ENCODE results near the gene RAB20.

Gene RAB20

DNA sequence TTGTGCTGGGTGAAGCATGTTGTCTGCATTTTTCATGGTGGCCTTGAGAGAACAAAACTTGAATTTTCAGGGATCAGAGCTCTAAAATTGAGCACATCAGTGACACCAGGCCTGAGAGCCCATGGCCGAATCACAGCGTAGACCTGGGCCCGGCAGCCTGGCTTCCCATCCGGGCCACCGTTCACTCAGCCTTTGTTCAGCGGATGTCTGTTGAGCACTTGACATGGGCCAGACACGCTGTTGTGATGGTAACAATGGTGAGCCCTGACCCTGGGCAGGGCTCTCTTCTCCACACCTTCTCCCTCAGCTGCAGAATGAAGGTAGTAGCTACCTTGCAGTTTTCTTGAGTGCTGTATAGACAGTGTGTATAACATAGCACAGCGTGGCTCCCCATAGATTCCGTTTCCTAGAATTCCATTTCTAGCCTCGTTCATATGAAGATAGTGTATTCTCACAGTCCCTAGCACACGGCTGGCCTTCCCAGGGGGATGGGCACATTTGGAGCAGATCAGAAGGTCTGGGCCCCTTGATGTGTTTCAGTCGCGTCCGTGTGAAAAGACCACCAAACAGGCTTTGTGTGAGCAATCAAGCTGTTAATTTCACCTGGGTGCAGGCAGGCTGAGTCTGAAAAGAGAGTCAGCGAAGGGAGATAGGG is 75.3 kb downstream of the RAB20 start:
- DNase-seq, result no peak

DNA sequence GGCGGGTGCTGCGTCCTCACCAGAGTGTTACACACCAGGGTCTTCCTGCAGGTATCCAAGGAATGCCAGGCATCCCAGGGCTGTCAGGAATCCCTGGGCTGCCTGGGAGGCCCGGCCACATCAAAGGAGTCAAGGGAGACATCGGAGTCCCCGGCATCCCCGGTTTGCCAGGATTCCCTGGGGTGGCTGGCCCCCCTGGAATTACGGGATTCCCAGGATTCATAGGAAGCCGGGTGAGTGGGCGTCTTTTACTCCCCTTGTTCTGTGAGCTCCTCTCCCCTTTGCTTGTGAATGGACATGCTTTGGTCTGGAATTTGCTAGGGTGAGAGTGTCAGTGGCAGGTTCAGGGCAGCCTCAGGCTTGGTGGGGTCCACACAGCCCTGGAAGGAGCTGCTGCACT is 75.9 kb downstream of the RAB20 start:
- DNase-seq, result peak; percentile 60

DNA sequence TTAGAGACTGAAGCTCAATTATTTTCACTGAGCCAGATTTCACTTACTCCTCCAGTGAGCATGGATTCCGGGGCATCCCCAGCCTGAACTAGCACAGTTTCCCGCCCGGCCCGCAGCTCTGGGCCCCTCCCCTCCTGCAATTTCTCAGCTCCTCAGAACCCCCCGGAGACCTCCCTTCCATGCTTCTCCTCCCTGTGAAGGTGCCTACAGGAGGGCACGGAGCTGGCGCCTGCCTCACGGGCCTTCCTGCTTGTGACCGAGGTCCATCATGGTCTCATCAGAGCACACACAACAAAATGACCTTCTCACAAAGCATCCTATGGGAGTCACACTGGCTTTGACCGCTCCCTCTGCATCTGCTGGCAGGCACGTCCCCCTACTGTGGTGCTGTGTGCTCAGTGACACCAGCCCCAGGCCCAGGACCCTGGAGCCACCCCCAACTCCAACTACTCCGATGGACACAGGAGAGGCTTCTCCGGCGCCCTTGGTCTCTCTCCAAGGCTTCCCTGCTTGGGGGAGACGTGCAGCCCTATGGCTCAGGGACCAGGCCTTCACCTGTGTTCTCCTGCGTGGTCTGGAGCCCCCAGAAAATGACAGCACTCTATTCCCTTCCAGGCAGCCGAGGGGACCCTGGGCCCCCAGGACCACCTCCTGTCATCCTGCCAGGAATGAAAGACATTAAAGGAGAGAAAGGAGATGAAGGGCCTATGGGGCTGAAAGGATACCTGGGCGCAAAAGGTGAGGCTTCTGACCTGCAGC is 77.1 kb downstream of the RAB20 start:
- no peak for DNase-seq

DNA sequence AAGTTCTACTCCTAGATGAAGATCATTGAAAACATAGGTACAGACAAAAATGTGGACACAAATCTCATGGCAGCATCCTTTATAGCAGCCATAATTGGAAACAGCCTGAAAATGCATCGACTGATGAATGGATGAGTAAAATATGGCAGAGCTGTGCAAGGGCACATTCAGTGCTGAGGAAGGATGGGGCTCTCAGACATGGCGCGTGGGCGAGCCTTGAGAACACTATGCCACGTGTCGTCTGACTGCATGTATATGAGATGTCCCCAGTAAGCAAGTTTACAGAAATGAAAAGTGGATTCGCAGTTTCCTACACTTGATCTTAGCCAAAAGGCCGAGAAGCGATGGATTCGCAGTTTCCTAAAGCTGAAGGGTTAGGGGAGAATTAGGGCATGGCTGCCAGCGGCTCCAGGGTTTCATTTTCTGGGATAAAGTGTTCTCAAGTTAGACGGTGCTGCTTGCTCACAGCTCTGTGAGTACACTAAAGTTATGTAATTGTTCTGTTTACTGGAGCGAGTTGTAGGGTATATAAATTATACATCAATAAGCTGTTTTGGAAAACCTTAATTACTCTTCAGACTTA is 78.0 kb downstream of the RAB20 start:
- DNase-seq, result no peak

DNA sequence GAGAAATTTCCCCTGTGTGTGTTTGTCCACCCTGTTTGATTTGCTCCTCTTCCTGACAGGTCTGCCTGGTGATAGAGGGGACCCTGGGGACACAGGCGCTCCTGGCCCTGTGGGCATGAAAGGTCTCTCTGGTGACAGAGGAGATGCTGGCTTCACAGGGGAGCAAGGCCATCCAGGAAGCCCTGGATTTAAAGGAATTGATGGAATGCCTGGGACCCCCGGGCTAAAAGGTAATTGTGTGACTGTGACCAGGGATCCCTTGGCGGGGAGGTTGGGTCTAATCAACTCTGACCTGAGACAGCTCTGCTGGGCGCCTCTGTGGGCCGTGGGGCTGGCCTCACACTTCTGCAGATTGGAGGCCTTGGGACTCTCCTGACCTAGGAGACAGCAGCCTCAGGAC is 81.4 kb downstream of the RAB20 start:
- DNase-seq, result no peak

DNA sequence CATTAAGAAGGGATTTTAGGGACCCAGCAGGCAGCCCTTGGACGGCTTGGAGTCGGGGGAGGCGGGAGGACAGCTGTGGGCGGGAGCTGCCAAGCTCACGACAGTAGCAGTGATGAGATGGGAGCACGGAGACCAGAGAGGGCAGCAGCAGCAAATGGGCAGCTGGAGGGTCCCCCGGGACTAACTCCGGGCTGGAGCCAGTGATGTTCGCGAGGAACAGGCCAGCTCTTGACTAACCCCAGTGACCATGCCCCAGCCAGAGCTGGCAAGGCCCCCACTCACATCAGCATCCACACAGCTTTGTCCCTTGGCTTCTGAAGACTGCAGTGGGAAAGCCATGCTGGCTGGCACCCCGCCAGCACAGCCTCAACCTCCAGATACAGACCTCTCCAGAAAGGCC is 81.9 kb downstream of the RAB20 start:
- DNase-seq, result no peak

DNA sequence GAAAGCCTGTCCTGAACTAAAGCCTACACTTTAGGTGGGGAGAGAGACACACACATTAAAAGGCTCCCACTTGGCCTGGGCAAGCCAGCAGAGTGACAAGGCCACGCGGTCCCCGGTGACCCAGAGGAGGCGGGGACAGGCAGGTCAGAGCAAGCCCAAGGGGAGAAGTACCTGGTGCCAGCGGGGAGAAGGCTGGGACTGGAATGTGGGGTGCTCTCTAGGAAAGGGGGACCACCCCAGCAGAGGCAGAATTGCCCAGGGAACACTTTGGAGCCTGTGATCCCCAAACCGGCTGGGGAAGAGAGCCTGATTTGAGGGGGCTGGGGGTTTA is 82.3 kb downstream of the RAB20 start:
- no peak for DNase-seq

DNA sequence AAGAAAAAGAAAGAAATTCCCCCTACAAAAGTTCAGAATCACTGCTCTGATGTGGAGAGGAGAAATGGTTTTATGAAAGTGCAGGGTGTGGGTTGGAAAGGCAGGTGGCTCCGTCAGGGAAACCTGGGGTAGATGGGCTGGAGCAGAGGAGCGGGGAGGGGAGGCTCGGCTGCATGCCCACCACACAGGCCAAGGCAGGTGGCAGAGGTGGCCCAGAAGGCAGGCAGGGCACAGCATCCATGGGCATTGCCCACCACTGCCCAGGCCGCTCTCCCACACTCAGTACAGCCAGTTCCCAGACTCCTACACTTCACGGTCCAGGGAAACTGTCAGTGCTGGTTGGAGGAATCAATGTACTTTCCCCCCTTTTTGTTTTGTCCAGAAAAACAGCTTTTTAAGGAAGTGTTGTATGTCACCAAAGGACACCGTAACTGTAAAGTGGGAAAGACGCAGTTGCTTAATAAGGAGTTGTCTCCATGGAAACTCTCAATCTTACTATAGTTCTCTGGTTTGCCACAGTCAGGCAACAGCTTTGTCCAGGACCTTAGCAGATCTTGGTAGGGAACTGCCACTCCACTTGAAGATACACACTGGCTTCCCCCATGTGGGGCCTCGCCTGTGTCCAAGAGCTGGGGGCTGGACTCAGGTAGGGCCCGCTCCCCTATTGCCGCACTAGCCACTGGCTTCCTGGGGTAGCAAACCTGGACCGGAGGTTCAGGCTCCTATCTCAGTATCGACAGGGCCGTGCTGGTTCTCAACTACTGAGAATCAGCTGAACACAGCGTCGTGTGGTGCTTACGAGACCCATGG is 82.9 kb downstream of the RAB20 start:
- no peak for DNase-seq

DNA sequence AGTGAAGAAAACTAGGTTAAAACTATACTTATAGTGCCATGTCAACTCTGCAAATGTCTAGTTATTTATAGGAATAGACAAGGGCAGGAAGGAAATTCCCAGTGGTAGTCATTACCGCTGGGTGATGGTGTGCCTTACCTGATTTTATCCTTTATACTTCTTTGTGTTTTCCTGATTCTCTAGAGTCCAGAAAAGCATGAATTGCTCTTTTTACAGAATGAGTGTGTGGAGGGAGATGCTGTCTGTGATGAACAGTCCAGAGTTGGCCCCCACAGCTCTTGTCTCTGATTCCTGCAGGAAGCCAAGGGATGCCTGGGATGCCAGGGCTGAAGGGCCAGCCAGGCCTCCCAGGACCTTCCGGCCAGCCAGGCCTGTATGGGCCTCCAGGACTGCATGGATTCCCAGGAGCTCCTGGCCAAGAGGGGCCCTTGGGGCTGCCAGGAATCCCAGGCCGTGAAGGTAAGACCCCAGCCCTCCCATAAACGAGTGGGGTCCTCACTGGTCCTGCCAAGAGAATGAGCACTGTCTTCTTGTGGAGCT is 83.7 kb downstream of the RAB20 start:
- DNase-seq, result no peak

DNA sequence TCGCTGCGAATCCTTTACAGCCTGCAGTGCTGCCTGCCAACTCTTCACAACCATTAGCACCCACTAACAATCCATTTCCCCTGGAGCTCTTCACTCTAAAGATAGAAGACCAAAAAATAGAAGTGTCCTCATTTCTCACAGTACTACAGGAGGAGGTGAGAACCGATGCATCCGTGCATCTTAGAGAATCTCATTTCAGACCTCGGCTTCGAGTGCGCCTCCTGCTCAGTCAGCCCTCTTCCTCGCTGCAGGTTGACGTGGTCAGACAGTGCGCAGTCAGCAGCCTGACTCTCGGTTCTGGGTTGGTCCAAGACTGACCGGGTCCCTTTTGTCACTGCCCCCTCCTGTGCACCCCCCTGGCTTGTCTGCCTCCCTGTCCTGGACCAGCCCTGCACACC is 85.3 kb downstream of the RAB20 start:
- DNase-seq, result no peak

DNA sequence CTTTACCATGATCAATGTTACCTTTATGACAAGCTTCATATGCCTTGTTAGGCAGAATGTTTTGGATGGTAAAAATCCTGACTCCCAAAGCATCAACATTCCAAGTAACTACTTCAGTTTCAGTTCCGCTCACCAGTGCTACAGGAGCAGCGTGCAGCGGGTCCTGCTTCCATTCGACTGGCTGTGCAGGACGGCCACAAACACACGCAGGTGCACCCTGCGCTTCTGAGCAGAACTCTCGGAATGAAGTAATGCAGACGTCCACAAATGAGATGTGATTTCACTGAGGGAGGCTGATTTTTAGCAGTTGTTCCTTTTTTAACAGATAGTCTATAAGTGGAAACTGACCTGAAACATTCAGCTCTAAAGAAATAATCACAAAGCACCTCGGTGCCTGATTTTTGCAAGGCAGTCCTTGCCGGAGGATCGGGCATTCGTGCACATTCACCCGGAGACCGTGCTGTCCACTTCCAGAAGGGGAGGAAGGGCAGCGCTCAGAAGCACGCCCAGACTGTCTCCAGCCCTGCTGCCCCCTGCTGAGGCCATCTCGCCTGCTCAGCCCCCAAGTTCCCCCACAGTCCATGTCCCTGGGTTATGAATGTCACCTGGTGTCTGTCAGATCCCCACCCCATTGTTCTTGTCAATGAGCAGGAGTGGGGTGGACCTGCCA is 85.8 kb downstream of the RAB20 start:
- DNase-seq, result no peak

DNA sequence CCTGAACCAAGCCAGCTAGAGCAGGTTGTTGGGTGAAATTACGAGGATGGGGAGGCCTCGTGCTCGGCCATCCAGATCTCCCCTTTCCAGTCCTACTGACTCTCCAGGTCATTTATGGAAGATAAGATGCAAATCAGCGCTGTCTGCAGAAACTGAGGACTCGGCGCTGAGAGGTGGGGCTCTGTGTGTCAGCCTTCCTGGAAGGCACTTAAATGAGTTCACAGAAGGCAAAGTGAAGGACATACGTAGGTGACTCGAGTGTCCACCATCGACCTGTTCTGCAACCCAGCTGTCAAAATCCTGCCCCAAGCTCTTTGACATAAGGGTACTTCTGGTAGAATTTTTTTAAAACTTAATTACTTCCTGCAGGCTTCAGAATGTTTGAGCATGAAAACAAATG is 86.4 kb downstream of the RAB20 start:
- DNase-seq, result no peak

DNA sequence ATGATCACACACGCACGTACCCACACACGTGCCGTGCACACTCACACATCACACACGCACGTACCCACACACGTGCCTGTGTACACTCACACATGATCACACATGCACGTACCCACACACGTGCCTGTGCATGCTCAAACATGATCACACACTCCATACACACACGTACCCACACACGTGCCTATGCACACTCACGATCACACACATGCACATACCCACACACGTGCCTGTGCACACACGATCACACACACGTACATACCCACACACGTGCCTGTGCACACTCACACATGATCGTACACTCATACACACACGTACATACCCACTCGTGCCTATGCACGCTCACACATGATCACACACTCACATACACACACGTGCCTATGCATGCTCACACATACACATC is 86.8 kb downstream of the RAB20 start:
- no peak for DNase-seq
